Cardiac muscle cell (in vitro differentiated cells and primary cell): ENCODE results near the gene ST13. TPM values are rescaled to one million over a fixed set of nuclear protein-coding genes. Genes with fewer than 3 reads are reported as not detected.

Experiments used
- DNase-seq, 2 donors: peaks; one replicate each; pipeline versions ENCODE4 v3.0.0 to v3.0.0-alpha.2; 2010 to 2017; ENCODE audit warnings: low read depth in 1 of 2, low spot score in 1 of 2
- H3K27ac ChIP-seq: fragments of 200-600 bp; sonication (generic); 2 replicates; pipeline ENCODE4 v1.5.1; 2016
- H3K27me3 ChIP-seq: fragments of 200-600 bp; sonication (generic); 2 replicates; pipeline ENCODE4 v1.6.0; 2016; ENCODE audit warnings: control low read depth
- H3K36me3 ChIP-seq: fragments of 200-600 bp; sonication (generic); 2 replicates; pipeline ENCODE4 v1.5.1; 2016; ENCODE audit warnings: control low read depth
- H3K4me1 ChIP-seq: fragments of 200-600 bp; sonication (generic); 2 replicates; pipeline ENCODE4 v1.8.1; 2017; ENCODE audit warnings: low read depth, mild to moderate bottlenecking, mixed run types
- H3K4me3 ChIP-seq: fragments of 200-600 bp; sonication (generic); 2 replicates; pipeline ENCODE4 v1.5.1; 2016; ENCODE audit warnings: mild to moderate bottlenecking
- H3K9me3 ChIP-seq: fragments of 200-600 bp; sonication (generic); 2 replicates; pipeline ENCODE4 v1.5.1; 2017; ENCODE audit warnings: low read depth, mild to moderate bottlenecking, control low read depth
- polyA plus RNA-seq: library from polyadenylated mRNA; unstranded; fragments of >200 nt; fragmentation: Nextera tagmentation; extraction: Ambion mirVana; gene quantifications from 2 replicates; pipeline ENCODE4 v1.2.1, GENCODE V29; 2016
- total RNA-seq: library from RNA; depleted of rRNA; stranded (reverse); fragments of >200 nt; gene quantifications from 2 replicates; pipeline ENCODE4 v1.2.3, GENCODE V29; 2016
- TF ChIP-seq, protein P1 (sequence below): IDR thresholded peaks from 2 replicates; pipeline ENCODE4 v1.5.1; 2012; ENCODE audit warnings: low read depth, mild to moderate bottlenecking, low read length

The ST13 gene
- 178 and 301 TPM in 2 replicates for total RNA-seq
- polyA plus RNA-seq = 216 and 221 TPM in 2 replicates

- Histone ChIP-seq H3K27ac (peak within 1 kb of the TSS; percentile 99), H3K27me3 (no peaks in the 10 kb centered on the region), H3K9me3 (no peaks in the 10 kb centered on the region), H3K36me3 (peaks cover 3% of the 10 kb centered on the region), H3K4me3 (peak within 1 kb of the TSS; percentile 90), H3K4me1 (peaks cover 27% of the 10 kb centered on the region)
- DNase-seq = peak; percentile 96 to 98
- TF ChIP-seq, protein P1, sequence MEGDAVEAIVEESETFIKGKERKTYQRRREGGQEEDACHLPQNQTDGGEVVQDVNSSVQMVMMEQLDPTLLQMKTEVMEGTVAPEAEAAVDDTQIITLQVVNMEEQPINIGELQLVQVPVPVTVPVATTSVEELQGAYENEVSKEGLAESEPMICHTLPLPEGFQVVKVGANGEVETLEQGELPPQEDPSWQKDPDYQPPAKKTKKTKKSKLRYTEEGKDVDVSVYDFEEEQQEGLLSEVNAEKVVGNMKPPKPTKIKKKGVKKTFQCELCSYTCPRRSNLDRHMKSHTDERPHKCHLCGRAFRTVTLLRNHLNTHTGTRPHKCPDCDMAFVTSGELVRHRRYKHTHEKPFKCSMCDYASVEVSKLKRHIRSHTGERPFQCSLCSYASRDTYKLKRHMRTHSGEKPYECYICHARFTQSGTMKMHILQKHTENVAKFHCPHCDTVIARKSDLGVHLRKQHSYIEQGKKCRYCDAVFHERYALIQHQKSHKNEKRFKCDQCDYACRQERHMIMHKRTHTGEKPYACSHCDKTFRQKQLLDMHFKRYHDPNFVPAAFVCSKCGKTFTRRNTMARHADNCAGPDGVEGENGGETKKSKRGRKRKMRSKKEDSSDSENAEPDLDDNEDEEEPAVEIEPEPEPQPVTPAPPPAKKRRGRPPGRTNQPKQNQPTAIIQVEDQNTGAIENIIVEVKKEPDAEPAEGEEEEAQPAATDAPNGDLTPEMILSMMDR = peak; percentile 19
These were observed at the start of gene ST13, which contains the start of gene XPNPEP3 for GRCh38 chr22:40856513-40857308. ST13 (minus strand) TSS chr22:40856639; CDS start chr22:40856540, 99 bp downstream. XPNPEP3 (plus strand) TSS chr22:40857148; CDS start chr22:40857182, 34 bp downstream.

DNA sequence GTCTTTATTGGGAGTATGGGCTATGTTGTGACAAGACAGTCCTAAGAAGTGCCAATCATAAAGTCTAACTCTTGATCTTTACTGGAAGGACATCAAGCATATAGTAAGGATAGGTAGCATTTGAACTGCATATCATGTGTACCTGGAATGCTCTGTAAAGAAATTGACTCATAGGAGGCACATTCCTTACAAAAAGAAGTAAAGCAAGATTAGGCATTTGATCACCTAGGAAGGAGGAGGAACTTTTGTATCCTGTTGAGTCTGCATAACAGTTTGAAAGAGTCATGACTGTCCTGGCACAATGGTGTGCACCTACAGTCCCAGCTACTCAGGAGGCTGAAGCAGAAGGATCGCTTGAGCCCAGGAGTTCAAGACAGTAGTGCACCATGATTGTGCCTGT is 47.7 kb upstream of the ST13 start:
- Histone ChIP-seq H3K9me3 (no peaks in the 10 kb centered on the region), H3K27me3 (no peaks in the 10 kb centered on the region), H3K4me1 (no peaks in the 10 kb centered on the region), H3K27ac (no peak overlapping the region), H3K4me3 (no peak overlapping the region), H3K36me3 (peaks cover 10% of the 10 kb centered on the region)
- no peak for DNase-seq
- TF ChIP-seq, protein P1 = no peak

DNA sequence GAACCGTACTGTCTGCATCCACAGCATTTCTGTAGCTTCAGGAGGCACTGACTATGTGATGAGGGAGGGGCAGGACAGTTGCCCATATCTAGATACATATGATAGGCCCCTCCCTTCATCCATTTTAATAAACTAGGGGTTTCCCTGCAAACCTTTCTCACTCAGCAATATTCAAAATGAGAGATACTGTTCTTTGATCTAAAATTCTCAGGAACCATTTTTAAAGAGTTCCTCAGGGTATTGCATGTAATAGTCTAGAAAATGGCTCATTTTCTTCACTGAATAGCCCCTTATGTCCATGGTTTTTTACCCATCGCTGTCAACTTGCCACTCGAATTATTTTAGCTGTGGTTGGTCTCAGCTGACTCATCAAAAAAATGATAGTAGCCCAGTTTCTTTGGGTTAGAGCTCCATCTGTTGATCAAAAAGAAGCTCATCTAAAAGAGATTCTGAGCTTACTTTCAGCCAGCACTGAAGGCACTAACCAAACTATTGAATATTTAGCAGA is 42.5 kb upstream of the ST13 start:
- no peak overlapping the region for H3K4me3 ChIP-seq
- DNase-seq = peak; percentile 20 to 71
- H3K27me3 ChIP-seq = no peaks in the 10 kb centered on the region
- no peak overlapping the region for H3K27ac ChIP-seq
- no peaks in the 10 kb centered on the region for H3K9me3 ChIP-seq
- TF ChIP-seq, protein P1 = peak; percentile 65
- H3K36me3 ChIP-seq = no peaks in the 10 kb centered on the region
- H3K4me1 ChIP-seq = no peaks in the 10 kb centered on the region

DNA sequence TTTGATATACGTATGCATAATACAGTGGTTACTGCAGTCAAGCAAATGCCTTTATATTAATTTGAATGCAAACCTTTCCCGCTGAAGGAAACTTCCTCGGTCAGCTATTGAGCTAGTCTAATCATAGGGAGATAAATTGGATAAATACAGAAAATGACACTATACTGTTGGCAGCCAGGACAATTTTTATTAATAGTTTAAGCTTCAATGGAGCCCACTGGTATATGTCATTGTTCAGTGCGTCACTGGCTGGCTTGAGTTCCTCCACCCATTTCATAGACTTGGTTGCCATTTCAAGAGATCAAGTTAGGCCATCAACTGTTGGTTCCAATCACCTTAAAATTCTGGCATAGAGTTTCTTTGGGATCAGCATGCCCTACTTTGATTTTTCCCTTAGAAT is 38.0 kb upstream of the ST13 start:
- peaks cover 9% of the 10 kb centered on the region for H3K36me3 ChIP-seq
- TF ChIP-seq, protein P1 = no peak
- no peaks in the 10 kb centered on the region for H3K9me3 ChIP-seq
- H3K4me1 ChIP-seq = no peaks in the 10 kb centered on the region
- no peak for DNase-seq
- H3K4me3 ChIP-seq = no peak overlapping the region
- H3K27me3 ChIP-seq = no peaks in the 10 kb centered on the region
- no peak overlapping the region for H3K27ac ChIP-seq

- no peak overlapping the region for H3K4me3 ChIP-seq
- H3K4me1 ChIP-seq = no peaks in the 10 kb centered on the region
- H3K27ac ChIP-seq = no peak overlapping the region
- peak in 1 of 2 donors; percentile 10 for DNase-seq
- H3K9me3 ChIP-seq = no peaks in the 10 kb centered on the region
- H3K36me3 ChIP-seq = peaks cover 38% of the 10 kb centered on the region
- TF ChIP-seq, protein P1 = no peak
- H3K27me3 ChIP-seq = no peaks in the 10 kb centered on the region
These were observed 34.4 kb upstream of the ST13 start for GRCh38 chr22:40890881-40891280.
